UCSD-AML1 (cell line): Measurements from ENCODE around the gene ADAP1.
"Not testable (repeated sequence)": the region's sequence is repeated elsewhere in the genome, so short reads cannot be mapped to it uniquely, and the experiment has no call there.

Source experiments
- DNase-seq: peaks from one replicate; lab custom pipeline; 2025; ENCODE audit not compliant: unreplicated experiment; lab: John Stamatoyannopoulos, UW

Gene ADAP1, protein sequence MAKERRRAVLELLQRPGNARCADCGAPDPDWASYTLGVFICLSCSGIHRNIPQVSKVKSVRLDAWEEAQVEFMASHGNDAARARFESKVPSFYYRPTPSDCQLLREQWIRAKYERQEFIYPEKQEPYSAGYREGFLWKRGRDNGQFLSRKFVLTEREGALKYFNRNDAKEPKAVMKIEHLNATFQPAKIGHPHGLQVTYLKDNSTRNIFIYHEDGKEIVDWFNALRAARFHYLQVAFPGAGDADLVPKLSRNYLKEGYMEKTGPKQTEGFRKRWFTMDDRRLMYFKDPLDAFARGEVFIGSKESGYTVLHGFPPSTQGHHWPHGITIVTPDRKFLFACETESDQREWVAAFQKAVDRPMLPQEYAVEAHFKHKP

DNA sequence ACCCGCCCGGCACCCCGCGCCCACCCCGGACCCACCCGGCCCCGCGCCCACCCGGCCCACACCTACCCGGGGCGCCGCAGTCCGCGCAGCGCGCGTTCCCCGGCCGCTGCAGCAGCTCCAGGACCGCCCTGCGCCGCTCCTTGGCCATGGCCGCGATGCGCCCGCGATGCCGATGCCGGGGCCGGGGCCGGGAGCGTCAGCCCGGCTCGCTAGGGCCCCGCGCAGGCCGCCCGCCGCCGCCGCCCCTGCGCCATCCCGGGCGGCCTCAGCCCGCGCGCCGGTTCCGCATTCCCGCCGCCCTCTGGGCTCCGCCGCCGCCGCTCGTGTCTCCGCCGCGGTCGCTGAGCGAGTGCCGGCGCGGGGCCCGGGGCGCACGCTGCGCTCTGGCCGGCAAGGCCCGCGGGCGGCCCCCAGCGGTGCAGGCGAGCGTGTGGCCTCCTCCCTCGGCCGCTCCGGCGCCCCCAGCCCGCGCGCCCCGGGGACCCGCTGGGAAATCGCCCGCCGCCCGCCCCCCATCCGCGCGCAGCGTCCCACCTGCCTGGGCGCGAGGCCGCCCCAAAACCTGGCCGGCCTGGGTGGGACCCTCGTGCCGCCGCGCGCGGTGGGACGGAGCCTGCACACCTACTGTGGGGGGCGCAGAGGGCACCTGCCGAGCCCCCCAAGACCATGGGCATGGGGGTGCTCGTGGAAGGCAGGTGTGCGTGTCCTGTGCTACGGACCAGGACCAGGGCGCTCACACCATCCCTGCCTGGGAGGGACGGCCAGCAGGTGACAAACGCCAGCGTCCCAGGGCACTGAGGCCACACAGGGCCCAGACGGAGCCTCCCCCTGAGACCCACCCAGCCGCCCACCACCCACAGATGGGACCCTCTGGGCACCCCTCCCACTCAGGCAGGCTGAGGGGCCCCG is at the start of gene ADAP1:
ADAP1 (minus strand) TSS at position 351 of the 909 bp plus-strand sequence; CDS start at position 148, 203 bp downstream.
- peak; percentile 59 for DNase-seq

DNA sequence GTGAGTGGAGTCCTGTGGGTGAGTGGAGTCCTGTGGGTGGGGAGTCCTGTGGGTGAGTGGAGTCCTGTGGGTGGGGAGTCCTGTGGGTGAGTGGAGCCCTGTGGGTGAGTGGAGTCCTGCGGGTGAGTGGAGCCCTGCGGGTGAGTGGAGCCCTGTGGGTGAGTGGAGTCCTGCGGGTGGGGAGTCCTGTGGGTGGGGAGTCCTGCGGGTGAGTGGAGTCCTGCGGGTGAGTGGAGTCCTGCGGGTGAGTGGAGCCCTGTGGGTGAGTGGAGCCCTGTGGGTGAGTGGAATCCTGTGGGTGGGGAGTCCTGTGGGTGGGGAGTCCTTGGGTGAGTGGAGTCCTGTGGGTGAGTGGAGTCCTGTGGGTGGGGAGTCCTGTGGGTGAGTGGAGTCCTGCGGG is 48.0 kb upstream of the ADAP1 start:
- DNase-seq: not testable (repeated sequence)

DNA sequence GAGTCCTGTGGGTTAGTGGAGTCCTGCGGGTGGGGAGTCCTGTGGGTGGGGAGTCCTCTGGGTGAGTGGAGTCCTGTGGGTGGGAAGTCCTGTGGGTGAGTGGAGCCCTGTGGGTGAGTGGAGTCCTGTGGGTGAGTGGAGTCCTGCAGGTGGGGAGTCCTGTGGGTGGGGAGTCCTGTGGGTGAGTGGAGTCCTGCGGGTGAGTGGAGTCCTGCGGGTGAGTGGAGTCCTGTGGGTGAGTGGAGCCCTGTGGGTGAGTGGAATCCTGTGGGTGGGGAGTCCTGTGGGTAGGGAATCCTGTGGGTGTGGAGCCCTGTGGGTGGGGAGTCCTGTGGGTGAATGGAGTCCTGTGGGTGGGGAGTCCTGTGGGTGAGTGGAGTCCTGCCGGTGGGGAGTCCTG is 47.5 kb upstream of the ADAP1 start:
- DNase-seq: not testable (repeated sequence)

DNA sequence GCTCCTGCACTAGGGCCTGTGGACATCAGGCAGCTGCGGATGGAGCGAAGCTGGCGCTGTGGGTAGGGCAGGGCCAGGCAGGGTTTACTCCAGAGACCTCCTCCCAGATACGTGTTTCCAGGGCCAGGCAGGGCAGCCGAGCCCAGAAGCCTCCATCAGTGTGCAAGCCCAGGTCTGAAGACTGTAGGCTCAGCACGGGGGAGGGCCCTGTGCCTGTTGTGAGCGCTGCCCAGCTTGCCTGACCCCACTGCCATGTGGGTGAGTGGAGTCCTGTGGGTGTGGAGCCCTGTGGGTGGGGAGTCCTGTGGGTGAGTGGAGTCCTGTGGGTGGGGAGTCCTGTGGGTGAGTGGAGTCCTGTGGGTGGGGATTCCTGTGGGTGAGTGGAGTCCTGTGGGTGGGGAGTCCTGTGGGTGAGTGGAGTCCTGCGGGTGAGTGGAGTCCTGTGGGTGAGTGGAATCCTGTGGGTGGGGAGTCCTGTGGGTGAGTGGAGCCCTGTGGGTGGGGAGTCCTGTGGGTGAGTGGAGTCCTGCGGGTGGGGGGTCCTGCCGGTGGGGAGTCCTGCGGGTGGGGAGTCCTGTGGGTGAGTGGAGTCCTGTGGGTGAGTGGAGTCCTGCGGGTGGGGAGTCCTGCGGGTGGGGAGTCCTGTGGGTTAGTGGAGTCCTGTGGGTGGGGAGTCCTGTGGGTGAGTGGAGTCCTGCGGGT is 46.7 kb upstream of the ADAP1 start:
- not testable (repeated sequence) for DNase-seq

DNA sequence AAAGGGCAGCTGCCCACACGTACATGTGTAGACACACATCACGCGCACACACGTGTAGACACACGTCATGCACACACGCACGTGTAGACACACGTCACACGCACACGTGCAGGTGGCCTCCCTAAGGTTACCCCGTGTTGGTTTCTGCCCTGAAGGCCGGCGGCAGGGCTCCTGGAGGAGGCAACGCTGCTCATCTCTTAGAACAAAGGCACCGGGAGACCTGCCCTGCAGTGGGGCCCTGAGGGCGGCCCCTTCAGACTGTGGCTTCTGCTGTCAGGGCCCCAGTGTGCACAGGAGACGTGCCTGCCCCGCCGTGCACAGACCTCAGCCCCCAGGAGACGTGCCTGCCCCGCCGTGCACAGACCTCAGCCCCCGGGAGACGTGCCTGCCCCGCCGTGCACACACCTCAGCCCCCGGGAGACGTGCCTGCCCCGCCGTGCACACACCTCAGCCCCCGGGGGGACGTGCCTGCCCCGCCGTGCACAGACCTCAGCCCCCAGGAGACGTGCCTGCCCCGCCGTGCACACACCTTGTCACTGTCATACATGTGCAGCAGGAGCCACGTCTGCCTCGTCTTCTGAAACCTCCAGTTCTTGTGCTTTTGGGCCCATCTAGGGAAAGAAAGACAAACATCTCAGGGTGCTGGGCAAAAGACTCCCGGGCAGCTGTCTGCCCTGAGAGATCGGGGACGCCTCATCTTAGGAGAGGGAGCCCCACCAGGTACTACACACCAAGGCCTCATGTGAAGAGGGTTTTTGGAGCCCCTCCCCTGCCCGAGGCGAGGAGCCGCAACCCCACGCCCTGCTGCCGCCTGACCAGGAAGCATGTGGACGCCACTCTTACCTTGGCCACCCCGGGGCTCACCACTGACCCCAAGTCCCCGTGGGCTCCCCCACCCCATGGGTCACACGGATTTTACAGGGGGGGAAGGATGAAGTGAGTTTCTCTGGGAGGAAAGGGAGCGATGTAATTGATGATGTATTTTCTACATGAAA is 45.8 kb upstream of the ADAP1 start:
- no peak for DNase-seq

DNA sequence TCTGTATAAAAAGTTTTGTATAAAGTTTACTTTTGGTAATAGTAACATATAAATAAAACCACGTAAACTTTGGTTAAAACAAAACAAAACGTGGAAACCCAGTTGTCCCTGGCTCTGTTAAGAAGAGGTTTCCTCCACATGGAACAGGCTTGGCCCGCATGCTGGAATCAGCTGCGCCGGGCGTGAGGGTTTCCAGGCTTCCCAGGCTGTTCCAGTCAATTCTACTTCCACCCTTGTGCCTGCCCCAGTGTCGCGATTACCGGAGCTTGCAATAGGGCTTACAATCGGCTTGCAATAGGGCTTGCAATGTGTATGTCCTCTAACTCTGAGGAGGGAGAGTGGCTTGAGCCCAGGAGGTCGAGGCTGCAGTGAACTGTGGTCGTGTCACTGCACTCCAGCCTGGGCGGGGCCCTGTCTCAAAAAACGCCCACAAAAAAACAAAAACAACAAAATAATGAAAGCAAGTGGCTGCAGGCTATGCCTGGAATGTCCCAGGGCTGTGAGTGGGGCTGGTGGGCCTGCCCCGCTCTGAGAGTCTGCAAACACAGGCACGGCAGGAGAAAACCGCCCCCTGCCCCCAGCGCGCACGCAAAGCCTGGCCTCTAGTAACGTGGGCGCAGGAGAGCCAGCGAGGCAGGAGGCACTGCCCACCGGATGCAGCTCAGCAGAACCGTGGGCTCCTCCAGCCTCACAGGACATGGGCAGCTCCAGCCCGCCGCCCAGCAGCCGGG is 44.8 kb upstream of the ADAP1 start:
- no peak for DNase-seq

DNA sequence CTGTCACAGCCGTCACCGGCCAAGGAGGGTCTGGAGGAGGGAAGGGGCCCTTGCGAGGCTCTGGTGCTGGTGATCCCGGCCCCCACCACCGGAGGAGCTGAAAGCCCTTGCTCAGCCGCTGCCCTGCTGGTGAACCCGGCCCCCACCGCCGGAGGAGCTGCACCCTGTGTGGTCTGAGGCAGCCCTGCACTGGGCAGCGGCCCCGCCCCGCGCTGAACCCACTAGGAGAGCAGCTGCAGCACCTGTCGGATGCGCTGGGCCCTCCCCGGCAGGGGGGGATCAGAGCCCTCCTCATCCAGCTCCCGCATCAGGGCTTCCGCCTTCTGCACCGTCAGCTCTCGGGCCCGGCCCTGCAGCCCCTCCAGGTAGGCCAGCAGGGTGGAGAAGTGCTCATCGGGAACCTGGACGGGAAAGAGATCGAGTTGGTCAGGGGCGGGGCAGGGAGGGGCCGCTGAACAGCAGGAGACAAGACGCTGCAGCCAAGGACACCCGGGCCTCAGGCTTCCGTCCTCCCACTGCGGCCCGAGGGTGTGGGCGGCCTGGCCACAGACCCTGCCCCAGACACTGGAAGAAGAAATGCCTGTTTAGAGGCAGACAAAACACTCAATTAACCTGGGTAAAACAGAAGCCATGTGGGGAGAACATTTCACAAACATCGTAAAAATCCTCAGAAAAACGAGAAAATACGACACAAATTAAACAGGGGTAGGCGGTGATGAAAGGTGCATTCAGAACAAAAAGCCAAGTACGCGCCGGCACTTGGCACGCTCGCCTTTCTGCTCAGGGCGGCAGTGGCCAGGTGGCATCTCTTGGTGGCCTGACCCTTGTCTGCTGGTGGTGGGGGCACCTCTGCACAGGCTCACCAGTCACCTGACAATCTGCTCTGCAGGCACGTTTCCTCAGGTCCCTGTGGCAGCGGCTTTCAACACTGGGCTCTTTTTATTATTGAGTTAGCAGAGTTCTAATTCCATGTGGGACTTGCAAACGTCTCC is 43.2 kb upstream of the ADAP1 start:
- DNase-seq: no peak

DNA sequence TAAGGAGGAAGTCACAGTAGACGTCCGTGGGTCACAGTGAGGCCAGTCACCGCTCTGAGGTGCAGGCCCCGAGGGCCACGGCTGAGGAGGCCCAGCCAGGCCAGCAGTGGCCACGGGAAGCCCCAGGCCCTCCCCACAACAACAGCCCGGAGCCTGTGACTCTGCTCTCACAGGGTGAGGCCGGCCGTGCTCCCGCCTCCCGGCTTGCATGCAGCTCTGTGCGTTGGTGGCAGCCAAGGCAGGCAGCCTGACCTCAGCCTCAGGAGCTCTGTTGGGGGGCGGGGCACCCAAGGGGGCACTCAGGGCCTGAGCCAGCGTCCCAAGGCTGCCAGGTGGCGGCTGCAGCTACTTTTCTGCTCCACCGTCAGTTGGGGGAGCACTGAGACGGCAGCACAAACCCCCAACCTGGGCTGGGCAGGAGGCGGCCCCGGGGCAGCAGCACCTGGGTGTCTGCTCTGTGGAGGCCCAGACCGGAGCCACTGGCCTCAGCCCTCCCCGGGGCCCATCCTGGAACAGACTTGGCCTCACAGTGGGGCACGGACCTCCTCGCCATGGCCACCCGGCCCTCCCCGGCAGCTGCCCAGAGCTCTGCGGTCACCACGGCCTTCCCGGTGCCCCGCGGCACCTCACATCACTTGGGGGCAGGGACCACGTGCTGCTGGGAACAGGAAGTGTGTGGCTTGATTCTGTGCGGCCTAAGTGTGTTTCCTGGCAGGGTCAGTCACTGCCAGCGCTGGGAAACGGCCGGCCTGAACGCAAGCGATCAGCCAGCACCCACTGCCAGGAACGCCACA is 41.8 kb upstream of the ADAP1 start:
- no peak for DNase-seq

DNA sequence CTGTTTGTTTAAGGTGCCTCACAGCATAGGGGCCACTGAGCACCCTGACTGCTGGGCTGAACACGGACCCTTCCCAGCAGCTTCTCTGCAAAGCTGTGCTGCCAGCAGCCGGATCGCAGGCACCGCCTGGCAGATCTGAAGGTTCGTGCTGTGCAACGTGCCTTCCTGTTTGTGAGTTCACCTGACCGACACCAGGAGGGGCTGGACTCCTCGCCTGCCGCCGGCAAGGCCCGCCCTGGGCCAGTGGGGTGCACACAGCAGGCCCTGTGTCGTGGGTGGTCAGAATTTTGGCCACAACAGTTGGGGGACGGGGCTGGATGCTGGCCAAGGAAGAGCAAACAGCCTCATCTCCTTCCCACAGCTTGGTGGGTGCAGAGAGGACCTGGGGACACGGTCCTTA is 41.1 kb upstream of the ADAP1 start:
- DNase-seq: no peak

DNA sequence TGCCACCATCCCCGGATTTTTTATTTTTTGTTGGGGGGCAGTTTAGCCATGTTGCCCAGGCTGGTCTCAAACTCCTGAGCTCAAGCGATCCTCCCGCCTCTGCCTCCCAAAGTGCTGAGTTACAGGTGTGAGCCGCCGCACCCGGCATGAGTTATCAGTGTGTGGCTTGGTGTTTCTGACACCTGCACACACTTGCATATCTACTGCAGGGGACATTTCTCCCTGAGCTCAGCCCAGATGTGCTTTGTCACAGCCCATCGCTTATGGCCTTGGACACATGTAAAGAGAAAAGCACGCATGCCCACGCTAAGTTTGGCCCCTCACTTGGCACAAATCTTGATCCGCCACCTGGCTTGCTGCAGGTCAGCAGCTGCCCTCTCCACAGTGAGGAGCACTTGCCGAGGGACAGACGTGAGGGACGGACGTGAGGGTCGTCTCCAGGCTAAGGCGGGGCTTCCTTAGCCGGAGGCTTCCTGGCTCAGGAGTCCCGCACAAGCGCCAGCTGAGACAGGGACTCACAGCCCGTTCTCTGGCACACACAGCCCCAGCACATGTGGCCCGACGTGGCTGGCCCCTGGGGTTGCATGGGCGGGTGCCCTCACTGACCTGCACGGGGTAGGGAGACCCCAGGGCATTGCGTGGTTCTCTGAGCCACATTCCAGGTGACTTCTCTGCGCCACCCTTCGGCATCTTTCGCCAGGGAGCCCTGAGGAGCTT is 40.3 kb upstream of the ADAP1 start:
- no peak for DNase-seq

DNA sequence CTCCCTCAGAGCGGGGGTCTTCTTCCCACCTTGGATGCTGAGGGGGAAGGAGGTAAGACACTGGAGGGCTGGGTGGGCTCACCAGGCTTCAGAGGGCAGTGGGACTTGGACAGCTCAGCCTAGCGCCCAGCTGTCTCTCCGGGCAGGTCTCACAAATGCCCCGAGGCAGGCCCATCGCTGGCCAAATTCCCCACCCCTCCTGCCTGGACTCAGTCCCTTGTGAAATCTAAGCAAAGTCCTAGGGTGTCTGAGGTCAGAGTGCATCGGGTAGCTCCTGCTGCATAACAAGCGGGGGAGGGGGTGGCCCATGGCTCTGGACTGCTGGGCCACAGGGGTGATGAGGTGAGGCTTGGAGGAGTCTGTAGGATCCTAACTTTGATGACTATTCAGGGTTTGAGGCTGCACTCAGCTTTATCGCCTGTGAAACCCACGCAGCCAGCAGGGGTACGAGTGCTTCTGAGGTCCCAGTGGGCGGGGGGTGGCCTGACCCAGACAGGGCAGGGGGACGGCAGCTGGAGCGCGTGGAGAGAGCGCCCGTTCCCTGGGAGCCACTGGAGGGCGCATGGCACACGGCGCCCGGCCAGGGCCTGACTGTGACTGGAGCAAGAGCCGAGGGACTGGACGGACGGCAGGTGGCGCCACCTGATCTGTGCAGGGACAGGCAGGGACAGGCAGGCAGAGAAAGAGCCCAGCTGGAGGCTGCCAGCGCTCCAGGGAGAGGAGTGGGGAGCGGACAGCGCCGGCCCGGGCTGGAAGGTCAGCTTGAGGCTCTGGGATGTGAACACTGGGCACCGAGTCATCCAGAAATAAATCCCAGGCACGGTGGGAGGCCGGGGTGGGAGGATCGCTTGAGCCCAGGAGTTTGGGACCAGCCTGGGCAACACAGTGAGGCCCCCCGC is 38.5 kb upstream of the ADAP1 start:
- DNase-seq: peak; percentile 82

DNA sequence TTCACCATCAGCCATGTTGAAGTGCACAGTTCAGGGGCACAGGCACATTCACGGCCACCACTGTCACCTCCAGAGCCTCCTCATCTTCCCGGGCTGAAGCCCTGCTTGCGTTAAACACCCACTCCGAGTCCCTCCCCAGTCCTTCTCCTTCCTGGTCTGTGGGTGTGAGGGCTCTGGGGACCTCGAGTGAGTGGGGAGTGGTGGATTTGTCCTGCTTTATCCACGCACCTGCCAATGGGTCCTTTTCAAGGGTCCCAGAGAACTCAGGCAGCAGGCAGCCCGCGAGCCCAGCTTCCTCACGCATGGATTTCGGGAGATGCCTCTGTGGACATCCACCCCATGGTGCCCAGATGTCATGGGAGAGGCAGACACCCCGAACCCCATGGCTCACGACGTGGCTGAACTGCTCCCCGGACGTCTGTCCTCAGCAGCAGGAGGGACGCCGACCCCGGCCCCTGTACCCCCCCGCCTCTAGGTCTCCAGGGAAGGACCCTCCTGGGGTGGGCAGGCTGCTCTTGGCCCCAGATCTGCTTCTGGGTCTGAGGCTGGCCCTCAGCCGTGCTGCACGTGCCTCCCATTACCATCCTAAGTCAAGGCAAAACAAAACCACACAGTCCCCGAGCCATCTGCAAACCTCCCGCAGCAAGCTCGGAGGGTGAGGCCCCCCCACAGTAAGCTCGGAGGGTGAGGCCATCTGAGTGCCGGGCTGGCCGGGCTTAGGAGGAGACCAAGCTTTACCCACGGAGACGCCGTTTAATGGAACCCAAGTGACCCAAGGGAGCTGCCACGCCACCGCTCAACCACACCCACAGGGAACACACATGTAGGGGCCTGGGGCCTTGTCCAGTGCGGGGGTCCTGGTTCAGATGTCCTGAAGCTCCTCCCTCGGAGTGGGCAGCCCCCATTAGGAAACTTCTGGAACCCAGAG is 37.5 kb upstream of the ADAP1 start:
- no peak for DNase-seq

DNA sequence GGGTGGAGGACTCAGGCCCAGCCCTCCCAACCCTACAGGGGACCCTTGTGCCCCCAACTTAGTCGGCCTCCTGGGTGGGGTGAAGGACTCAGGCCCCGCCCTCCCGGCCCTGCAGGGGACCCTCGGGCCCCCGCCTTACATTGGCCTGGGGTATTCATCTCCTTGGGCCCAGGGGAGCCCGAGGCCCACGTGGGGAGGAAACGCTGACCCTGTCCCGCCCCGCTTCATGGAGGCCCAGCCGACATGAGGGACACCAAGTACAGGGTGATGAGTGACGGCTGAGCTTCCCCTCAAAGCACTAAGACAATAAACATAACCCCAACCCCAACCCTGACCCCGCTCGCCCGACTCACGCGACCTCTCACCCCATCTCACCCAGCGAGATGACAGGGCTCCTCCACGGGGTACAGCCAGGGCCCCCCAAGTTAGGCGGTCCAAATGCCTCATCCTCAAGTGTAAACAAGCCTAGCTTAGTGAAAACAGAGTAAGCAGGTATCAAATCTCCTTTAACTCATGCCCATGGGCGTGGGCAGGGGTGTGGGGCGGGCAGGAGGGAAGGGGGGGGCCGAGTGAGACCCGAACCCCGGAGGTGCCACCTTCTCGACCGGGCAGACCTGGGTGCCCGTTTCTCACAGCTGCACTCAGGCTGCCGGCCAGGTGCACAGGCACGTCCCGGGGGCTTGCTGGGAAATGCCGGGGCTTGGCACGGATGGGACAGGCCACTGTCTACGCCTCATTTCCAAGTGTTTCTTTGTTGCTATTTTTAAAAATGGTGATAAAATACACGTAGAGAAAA is 36.7 kb upstream of the ADAP1 start:
- no peak for DNase-seq

DNA sequence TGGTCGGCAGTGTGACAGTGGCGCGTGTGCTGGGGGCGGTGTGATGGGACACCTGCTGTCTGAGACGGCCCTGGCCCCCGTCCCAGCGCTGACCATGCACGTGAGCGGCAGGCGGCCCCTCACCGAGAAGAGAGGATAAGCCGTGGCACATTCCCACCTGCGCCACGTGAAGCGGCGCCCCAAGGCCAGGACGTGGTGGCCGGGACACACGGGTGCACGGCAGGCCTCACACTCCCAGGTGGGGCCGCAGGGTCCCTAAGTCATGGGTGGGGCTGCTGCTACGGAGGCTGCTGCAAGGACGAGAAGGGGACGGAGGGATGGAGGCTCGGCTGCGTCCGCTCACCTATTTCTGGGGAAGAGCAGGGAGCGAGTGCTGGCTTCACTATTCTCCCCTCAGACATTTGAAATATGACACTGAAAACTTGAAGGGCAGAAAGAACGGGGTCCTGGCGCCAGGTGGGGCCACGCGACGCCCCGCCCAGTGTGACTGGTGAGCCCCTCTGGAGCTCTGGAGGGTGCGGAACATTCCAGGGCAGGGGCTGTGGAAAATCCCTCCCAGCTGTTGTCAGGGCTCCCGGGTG is 36.0 kb upstream of the ADAP1 start:
- no peak for DNase-seq
